ENCODE measurements around the gene TMEM171. TPM values are rescaled to one million over a fixed set of nuclear protein-coding genes. Genes with fewer than 3 reads are reported as not detected.

TMEM171 gene
- polyA plus RNA-seq, 10 donors, result 0.38 to 2.7 (median 0.75) TPM; not detected in 1

Other genes starting within 250 kb of the TMEM171 start
- 10 to 100 TPM; 14.3 to 24.2 (median 19.1) TPM for gene FCHO2, start 164.5 kb upstream of the TMEM171 start, polyA plus RNA-seq (ENCODE audit: insufficient read length in 10 of 10)
- not detected for gene TMEM174, start 52.6 kb downstream of the TMEM171 start, polyA plus RNA-seq (ENCODE audit: insufficient read length in 10 of 10)

All from muscle of back (tissue), 10 donors.